ENCODE results near the gene HMGCLL1. TPM values are rescaled to one million over a fixed set of nuclear protein-coding genes. Genes with fewer than 3 reads are reported as not detected.

Gene HMGCLL1
- polyA plus RNA-seq, 6 donors from 2014 or later, result not detected

DNA sequence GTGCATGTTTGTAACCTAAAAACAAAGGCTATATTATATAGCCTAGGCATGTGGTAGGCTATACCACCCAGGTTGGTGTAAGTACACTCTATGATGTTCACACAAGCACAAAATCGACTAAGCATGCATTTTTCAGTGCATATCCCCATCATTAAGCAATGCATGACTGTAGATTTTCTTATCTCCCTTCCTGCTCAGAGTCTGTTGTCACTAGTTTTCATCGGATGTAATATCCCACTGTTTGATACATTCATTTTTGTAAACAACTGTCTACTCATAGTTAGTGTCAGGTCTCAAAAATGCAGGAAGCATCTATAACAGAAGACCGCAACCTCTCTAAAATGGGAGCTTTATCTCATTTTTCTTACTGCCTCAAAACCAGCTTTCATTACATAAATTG is 181.0 kb downstream of the HMGCLL1 start:
- ATAC-seq (ENCODE audit: low read depth in 2 of 2), result no peak
- H3K36me3 Mint-ChIP-seq, result no peaks in the 10 kb centered on the region

GRCh38 chr6:55395871-55396270 is 183.1 kb downstream of the HMGCLL1 start:
- Mint-ChIP-seq H3K27me3 (no peaks in the 10 kb centered on the region), H3K27ac (no peak overlapping the region), H3K36me3 (no peaks in the 10 kb centered on the region), H3K4me1 (no peaks in the 10 kb centered on the region), H3K9me3 (peaks cover 0 to 8% (median 4%) of the 10 kb centered on the region in 7 donors), H3K4me3 (no peak overlapping the region)
- DNase-seq, result no peak
- ATAC-seq (ENCODE audit: low read depth in 2 of 2), result no peak

More for the DNA sequence above, 181.0 kb downstream of the HMGCLL1 start:
- no peaks in the 10 kb centered on the region for H3K27me3 Mint-ChIP-seq
- no peak overlapping the region for H3K27ac Mint-ChIP-seq
- H3K4me1 Mint-ChIP-seq, result no peaks in the 10 kb centered on the region
- no peak overlapping the region for H3K4me3 Mint-ChIP-seq
- DNase-seq, result no peak
- H3K9me3 Mint-ChIP-seq, result peaks cover 0 to 8% (median 2%) of the 10 kb centered on the region in 7 donors

- Mint-ChIP-seq H3K36me3 (no peaks in the 10 kb centered on the region), H3K9me3 (peaks cover 0 to 11% (median 0%) of the 10 kb centered on the region in 7 donors), H3K27me3 (no peaks in the 10 kb centered on the region), H3K27ac (no peak overlapping the region), H3K4me3 (no peak overlapping the region), H3K4me1 (no peaks in the 10 kb centered on the region)
- DNase-seq, result no peak
- no peak for ATAC-seq (ENCODE audit: low read depth in 2 of 2)
Measured at GRCh38 chr6:55388211-55388610, 190.8 kb downstream of the HMGCLL1 start.

Data from naive B cell (primary cell).